ENCODE data around the gene CELA3A.
A peak's percentile ranks its signal among the peaks of the same experiment; 100 is the strongest.
"Not testable (repeated sequence)": the region's sequence is repeated elsewhere in the genome, so short reads cannot be mapped to it uniquely, and the experiment has no call there.

The CELA3A gene

DNA sequence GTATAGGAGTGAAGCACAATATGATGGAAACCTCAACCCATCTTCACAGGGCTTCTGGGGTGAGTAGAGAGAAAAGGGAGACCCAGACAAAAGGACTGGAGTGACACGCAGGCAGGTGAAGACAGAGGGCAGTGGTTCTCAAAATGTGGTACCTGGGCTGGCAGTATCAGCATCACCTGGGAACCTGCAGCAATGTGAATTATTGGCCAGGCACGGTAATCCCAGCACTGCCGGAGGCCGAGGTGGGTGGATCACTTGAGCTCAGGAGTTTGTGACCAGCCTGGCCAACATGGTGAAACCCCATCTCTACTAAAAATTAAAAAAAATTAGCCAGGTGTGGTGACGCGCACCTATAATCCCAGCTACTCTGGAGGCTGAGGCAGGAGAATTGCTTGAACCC is 19.3 kb upstream of the CELA3A start:
- DNase-seq = not testable (repeated sequence)

DNA sequence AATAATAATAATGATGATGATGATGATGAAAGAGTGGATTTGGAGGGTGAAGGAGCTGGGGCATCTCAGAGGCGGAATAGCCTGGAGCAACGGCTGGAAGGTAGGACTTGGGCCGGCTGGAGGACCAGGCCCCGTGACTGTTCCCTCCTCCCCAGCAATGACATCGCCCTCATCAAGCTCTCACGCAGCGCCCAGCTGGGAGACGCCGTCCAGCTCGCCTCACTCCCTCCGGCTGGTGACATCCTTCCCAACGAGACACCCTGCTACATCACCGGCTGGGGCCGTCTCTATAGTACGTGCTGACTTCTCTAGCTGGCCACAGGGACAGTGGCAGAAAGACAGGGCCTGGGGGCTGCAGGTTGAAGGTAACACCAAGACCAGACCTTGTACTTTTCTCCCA is 17.9 kb upstream of the CELA3A start:
- DNase-seq = not testable (repeated sequence)

DNA sequence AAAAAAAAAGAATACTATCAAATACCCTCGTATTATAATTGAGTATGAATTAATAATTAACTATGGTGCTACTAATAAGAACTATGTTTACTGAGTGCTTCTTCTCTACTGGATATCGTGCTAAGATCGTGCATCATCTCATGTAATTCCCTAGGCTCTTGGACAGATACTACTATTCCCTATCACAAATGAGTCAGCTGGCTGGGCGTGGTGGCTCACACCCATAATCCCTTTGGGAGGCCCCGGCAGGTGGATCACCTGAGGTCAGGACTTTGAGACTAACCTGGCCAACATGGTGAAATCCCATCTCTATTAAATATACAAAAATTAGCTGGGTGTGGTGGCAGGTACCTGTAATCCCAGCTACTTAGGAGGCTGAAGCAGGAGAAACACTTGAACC is 15.6 kb upstream of the CELA3A start:
- DNase-seq = not testable (repeated sequence)

DNA sequence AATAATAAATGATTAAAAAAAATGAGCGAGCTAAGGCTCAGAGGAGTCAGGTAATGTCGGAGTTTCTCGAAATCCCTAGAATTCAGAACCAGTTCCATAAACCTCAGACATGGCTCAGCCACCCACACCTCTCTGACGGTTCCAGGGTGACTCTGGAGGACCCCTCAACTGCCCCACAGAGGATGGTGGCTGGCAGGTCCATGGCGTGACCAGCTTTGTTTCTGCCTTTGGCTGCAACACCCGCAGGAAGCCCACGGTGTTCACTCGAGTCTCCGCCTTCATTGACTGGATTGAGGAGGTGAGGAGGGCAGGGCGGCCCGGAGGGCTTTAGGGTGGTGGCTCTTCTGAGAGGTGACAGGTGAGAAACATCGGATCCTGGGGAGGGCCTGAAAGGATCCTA is 15.1 kb upstream of the CELA3A start:
- not testable (repeated sequence) for DNase-seq

DNA sequence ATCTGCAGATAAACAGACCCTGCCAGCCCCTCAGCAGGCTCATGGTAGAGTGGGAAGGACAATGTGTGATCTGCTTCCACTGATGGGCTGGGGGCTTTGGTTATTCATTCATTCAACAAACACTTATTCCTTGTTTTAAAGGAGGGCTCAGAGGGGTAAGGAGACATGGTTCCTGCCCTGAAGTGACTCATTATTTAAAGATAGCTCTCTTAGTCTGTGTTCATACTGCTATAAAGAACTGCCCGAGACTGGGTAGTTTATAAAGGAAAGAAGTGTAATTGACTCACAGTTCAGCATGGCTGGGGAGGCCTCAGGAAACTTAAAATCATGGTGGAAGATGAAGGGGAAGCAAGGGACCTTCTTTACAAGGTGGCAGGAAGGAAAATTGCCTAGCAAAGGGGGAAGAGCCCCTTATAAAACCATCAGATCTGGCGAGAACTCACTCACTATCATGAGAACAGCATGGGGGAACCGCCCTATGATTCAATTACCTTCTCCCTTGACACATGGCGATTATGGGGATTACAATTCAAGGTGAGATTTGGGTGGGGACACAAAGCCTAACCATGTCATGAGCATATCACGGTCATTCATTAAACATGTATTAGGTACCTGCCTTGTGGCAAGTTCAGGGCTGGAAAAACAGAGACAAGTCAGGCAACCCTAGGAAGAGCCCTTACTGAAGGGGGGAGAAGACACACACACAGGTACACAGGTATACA is 11.6 kb upstream of the CELA3A start:
- not testable (repeated sequence) for DNase-seq

DNA sequence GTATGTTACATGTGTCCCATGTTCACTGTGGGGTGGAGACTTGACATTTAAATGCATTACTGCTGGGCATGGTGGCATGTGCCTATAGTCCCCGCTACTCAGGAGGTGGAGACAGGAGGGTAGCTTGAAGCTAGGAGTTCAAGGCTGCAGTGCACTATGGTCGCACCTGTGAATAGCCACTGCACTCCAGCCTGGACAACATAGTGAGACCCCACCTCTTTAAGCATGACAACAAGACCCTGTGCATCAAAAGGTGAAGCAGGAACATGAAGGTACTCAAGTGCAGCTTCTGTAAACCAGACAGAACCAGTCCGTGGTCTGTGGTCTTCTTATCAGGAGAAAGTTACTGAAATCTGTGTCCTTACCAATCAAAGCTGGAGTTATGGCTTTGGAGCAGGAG is 9.3 kb upstream of the CELA3A start:
- DNase-seq = not testable (repeated sequence)

DNA sequence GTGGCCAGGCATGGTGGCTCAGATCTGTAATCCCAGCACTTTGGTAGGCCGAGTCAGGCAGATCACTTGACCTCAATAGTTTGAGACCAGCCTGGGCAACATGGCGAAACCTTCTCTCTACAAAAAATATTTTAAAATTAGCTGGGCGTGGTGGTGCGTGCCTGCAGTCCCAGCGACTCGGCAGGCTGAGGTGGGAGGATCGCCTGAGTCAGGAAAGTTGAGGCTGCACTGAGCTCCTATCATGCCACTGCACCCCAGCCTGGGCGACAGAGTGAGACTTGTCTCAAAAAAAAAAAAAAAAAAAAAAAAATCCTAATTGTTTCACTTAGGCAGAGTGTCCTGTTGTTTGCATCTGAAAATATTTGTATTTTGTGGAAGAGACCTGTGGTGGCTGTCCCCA is 6.7 kb upstream of the CELA3A start:
- DNase-seq = not testable (repeated sequence)

DNA sequence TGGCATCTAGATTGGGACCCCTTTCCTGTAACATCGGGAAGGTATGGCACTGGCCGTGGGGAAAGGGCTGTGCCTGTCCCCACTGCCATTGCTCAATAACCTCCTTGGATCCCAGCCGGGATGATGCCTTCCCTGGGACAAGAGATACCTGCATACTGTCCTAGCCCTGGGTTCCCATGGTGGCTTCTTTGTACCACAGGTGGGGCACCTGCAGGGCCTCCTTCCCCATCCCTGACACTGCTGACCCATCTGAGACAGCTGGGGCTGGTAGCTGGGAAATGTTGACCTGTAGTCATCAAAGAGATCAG is 4.8 kb upstream of the CELA3A start:
- DNase-seq = not testable (repeated sequence)

DNA sequence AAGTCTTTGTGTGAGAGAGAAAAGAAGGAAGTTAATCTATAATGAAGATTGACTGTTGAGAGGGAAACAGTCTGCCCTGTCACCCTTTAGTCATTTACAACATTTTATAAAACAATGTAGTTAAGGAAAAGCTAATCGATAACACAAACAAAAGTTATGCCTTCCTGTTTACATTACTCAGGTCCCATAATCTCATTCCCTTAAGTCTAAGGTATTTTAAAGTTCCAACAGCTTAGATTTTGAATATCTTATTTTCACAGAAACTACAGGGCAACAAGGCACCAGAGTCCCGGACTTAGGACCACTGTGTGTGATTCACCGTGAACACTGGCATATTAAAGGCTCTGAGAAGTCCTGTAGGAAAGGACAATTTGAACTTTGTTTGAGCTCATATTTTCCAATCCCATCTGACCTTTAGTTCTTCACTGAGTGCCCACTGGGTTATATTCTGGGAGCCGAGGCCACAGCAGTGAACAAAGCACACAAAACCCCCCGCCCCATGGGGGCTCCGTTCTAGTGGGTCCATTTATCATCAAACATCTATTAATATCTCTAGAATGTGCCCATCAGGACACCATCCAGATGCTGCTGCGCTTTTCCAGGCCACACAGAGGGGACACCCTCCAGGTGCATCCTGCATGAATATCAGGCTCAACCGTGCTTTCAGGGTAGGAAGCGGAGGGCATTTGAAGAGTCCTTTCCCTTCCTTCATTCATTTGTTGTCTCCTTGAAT is 3.4 kb upstream of the CELA3A start:
- not testable (repeated sequence) for DNase-seq

DNA sequence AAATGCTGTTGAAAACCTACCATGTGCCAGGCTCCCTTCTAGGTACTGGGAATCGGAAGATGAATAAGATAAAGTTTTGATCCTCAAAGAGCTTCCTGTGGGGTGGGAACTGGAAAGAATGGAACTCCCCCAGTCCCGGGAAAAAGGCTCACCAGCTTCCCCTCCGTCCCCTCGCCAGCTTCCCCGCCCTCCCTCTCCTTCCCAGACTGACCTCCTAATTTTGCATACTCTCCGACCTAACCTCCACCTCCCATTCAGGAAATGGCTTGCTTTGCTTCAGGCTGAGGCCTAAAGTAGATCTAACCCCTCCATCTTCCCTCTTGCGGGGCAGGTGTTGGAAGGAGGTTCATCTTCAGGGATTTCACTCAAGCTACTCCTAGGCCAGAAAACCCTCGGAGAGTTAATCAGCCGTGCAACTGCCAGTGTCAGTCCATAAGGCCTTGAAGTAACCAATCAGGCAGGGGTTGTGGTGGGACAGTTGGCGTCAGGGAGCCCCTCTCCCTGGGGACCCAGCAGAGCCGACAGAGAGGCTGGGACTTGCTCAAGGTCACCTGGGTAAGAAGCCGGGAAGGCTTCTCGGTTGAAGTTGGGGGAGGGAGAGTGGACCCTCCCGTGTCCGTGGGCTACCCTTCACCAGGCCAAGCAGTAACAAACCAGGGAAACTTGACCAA is 2.7 kb upstream of the CELA3A start:
- not testable (repeated sequence) for DNase-seq

DNA sequence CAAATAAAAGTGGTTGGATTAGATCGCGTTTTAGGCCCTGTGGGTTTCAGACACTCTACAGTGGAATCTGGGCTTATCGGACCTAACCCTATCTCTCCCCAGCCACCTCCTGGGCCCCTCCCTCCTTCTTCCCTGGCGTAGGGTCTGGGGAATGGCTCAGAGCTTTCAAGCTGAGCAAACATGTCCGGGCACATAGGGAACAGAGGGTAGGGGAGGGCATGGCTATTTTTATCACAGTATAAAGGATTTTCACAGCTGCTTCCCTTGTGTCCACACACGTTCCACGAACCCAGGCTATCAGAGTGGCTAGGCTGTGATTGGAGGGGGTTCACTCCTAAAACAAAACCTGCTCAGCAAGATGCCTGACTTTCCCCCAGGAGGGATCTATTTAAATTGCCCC is 1.8 kb upstream of the CELA3A start:
- not testable (repeated sequence) for DNase-seq

DNA sequence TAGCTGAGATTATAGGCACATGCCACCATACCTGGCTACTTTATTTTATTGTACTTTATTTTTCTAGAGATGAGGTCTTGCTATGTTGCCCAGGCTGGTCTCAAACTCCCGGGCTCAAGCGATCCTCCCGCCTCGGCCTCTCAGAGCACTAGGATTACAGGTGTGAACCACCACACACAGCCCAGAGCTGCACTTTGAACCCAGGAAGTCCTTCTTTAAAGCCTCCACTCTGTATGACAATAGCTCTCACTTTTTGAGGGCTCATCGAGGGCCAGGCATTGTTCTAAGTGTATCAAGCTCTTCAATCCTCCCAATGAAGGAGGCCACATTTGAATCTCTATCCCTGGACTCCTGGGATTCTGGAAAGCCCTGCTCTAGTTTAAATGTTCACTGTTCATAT is 1.0 kb downstream of the CELA3A start:
- DNase-seq = not testable (repeated sequence)

DNA sequence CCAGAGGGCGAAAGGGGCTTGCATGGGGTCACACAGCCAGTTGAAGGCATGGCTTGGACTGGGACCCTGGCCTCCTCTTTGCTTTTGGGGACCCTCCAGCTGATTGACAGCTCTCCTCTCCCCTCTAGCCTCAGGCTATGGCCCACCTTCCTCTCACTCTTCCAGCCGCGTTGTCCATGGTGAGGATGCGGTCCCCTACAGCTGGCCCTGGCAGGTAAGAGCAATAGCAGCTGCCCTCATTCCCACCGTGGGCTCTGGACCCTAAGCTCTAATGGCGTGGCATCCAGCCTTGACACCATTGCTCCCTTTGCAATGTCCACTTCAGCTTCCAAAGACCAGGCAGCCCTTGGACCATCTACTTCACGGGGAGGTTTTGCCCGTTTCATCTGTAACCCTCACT is 1.4 kb downstream of the CELA3A start:
- not testable (repeated sequence) for DNase-seq

DNA sequence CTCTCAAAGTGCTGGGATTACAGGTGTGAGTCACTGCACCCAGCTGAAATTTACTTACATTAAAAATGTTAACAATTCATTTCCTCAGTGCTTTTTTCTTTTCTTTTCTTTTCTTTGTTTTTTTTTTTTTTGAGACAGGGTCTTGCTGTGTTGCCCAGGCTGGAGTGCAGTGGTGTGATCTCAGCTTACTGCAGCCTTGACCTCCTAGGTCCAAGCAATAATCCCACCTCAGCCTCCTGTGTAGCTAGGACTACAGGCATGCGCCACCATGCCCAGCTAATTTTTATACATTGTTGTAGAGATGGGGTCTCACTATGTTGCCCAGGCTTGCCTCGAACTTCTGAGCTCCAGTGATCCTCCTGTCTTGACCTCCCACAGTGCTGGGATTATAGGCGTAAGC is 2.5 kb downstream of the CELA3A start:
- not testable (repeated sequence) for DNase-seq

DNA sequence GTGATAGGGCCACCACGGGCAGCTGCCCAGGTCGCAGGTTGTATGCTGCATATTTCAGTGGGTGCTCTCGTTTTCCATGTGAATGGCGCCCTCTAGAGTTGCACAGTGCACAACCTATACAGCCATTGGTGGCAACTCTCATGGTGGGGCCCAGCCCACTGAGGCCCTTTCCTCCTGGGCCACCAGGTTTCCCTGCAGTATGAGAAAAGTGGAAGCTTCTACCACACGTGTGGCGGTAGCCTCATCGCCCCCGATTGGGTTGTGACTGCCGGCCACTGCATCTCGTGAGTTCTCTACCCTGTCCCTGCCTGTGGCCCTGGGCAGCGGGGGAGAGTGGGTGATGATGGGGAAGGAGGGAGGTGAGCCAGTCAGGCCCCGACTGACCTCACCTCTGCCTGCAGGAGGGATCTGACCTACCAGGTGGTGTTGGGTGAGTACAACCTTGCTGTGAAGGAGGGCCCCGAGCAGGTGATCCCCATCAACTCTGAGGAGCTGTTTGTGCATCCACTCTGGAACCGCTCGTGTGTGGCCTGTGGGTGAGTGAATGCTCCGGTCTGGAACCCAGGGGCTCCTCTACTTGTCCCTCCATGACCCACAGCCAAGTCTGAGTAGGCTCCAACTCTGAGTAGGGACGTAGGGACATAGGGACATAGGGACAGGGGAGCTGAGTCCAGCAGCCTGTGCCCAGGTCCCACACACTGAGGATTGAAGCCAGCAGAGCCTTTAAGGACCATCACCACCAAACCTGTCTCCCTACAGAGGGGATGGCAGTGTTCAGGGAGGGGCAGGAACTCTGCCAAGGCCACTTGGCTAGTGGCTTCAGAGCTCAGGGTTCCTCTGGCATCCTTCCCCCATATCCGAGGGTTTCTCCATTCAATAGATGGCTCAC is 4.0 kb downstream of the CELA3A start:
- not testable (repeated sequence) for DNase-seq

DNA sequence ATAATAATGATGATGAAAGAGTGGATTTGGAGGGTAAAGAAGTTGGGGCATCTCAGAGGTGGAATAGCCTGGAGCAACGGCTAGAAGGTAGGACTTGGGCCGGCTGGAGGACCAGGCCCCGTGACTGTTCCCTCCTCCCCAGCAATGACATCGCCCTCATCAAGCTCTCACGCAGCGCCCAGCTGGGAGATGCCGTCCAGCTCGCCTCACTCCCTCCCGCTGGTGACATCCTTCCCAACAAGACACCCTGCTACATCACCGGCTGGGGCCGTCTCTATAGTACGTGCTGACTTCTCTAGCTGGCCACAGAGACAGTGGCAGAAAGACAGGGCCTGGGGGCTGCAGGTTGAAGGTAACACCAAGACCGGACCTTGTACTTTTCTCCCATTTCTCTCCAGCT is 5.3 kb downstream of the CELA3A start:
- not testable (repeated sequence) for DNase-seq

DNA sequence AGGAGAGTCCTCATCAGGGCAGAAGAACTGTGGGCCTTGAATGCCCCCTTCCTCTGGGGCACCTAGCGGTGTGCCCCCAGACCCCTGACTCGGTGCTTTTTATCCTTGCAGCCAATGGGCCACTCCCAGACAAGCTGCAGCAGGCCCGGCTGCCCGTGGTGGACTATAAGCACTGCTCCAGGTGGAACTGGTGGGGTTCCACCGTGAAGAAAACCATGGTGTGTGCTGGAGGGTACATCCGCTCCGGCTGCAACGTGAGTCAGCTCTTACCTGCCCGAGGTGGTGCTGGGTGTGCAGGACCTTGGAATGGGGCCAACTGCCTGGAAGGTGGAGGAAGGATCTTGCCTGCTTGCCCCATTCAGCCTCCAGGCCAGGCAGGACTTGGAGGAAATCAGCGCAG is 5.8 kb downstream of the CELA3A start:
- DNase-seq = not testable (repeated sequence)

DNA sequence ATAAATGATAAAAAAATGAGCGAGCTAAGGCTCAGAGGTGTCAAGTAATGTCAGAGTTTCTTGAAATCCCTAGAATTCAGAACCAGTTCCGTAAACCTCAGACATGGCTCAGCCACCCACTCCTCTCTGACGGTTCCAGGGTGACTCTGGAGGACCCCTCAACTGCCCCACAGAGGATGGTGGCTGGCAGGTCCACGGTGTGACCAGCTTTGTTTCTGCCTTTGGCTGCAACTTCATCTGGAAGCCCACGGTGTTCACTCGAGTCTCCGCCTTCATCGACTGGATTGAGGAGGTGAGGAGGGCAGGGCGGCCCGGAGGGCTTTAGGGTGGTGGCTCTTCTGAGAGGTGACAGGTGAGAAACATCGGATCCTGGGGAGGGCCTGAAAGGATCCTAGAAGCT is 8.1 kb downstream of the CELA3A start:
- DNase-seq = not testable (repeated sequence)

DNA sequence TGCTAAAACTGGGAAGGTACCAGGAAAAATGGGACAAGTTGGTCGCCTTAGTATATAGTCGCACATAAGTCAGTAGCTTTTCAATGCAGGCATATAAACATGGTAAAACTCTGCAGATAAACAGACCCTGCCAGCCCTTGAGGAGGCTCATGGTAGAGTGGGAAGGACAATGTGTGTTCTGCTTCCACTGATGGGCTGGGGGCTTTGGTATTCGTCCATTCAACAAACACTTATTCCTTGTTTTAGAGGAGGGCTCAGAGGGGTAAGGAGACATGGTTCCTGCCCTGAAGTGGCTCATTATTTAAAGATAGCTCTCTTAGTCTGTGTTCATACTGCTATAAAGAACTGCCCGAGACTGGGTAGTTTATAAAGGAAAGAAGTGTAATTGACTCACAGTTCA is 11.3 kb downstream of the CELA3A start:
- not testable (repeated sequence) for DNase-seq

DNA sequence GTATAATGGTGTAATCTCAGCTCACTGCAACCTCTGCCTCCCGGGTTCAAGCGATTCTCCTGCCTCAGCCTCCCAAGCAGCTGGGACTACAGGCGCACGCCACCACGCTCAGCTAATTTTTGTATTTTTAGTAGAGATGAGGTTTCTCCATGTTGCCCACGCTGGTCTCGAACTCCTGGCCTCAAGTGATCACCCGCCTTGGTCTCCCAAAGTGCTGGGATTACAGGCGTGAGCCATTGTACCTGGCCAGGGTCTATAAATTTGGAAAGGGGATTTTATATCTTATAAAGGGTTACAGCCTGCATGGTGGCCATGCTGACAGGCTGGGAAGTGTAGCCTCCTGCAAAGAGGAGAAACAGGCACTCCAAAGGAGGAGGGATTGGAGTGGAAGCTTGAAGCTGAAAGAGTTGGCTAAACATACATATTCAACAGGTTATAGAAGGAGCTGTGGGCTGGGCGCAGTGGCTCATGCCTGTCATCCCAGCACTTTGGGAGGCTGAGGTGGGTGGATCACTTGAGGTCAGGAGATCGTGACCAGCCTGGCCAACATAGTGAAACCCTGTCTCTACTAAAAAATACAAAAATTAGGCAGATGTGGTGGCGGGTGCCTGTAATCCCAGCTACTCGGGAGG is 13.2 kb downstream of the CELA3A start:
- not testable (repeated sequence) for DNase-seq

DNA sequence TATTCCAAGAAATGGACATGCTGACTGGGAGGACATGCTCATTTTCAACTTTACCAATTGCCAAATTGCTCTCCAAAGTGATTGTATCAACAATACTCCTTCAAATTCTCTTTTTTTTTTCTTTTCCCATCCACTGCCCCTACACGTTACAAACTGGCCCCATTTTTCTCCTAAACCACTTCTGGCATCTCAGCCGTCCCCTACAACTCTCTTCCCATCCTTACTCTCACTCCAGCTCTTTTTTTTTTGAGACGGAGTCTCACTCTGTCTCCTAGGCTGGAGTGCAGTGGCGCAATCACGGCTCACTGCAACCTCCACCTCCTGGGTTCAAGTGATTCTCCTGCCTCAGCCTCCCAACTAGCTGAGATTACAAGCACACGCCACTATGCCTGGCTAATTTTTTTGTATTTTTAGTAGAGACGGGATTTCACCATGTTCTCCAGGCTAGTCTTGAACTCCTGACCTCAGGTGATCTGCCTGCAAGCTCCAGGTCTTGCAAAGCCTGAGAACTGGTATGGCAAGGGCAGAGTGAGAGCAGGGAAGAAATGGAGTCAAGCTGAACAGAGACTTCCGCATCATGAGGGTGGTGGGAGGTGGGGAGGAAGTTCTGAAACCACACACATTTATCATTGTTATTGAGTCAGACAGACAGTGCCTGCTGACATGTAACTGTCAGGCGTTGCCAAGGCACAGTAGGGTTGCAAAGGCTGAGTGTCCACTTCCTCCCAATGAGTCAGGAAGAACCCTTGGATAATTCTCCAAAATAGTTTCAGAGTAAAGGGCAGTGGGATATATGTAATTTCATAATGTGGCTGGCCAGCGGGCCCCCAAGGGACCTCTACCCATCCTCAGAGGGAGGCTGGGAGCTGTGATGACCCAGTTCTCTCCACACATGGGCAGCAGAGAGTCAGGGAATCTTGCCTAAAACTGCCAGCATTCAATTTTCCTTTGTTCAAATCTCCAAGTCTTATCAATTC is 17.4 kb downstream of the CELA3A start:
- DNase-seq = peak; percentile 65
